A549 (cell line): ENCODE measurements around the gene F11R. TPM values are rescaled to one million over a fixed set of nuclear protein-coding genes. Genes with fewer than 3 reads are reported as not detected.
"Not testable (repeated sequence)": the region's sequence is repeated elsewhere in the genome, so short reads cannot be mapped to it uniquely, and the experiment has no call there.

ENCODE experiments used
- ATAC-seq, 2 experiments: fragments of 200-7000 bp in 1 of 2; fragments of >200 bp in 1 of 2; cut with Nextera tagmentation in 1 of 2; cut with Tn5 transposase in 1 of 2; 3 replicates each; pipeline versions ENCODE4 v1.8.0 to v1.9.1; 2018 to 2020; ENCODE audit warnings: mild to moderate bottlenecking in 1 of 2, moderate library complexity in 1 of 2
- CTCF ChIA-PET: fragments of 300-600 bp; sonication (Branson Sonifier 250); formaldehyde crosslinking; extraction: SDS; loops from one replicate; lab custom pipeline; 2021; ENCODE audit warnings: antibody characterized with exemption, inconsistent platforms; lab: Yijun Ruan, JAX
- POLR2A ChIA-PET: fragments of 350-600 bp; formaldehyde crosslinking; extraction: SDS; loops from one replicate; lab custom pipeline; 2021; ENCODE audit warnings: antibody characterized with exemption, inconsistent platforms; lab: Yijun Ruan, JAX
- DNase-seq, 2 experiments: peaks; one replicate each; pipeline versions ENCODE4 v3.0.0 to v3.0.0-alpha.2; 2011 to 2016; ENCODE audit warnings: low read depth in 1 of 2, low spot score in 1 of 2
- FAIRE-seq: peaks from 2 replicates; lab custom pipeline; 2011; peaks lifted over from hg19 to GRCh38; lab: Jason Lieb, UNC
- H3K27ac ChIP-seq, 2 experiments: fragments of >200 bp; sonication (Bioruptor Twin); formaldehyde crosslinking; 3 replicates each; pipeline ENCODE4 v1.5.1; 2016 to 2017
- H3K4me1 ChIP-seq: fragments of >200 bp; sonication (Bioruptor Twin); formaldehyde crosslinking; 3 replicates; pipeline ENCODE4 v1.6.1; 2016
- H3K4me2 ChIP-seq: fragments of >200 bp; sonication (Bioruptor Twin); formaldehyde crosslinking; 3 replicates; pipeline ENCODE4 v1.6.1; 2016
- H3K4me3 ChIP-seq: fragments of >200 bp; sonication (Bioruptor Twin); formaldehyde crosslinking; 3 replicates; pipeline ENCODE4 v1.5.1; 2016
- H3K9me3 ChIP-seq: fragments of >200 bp; sonication (Bioruptor Twin); formaldehyde crosslinking; 3 replicates; pipeline ENCODE4 v1.6.1; 2016
- CBX8 ChIP-seq: fragments of 200-600 bp; sonication (generic); IDR thresholded peaks from 2 replicates; pipeline ENCODE4 v1.6.1; 2016
- FOSL2 ChIP-seq, 2 experiments: fragments of 450-650 bp in 1 of 2; fragments of >200 bp in 1 of 2; sonication (Bioruptor Twin) in 1 of 2; formaldehyde crosslinking; IDR thresholded peaks; 2 replicates each; pipeline versions ENCODE4 v1.5.0 to v1.6.1; 2016 to 2020; ENCODE audit warnings: mild to moderate bottlenecking in 1 of 2, moderate library complexity in 1 of 2
- HEYL ChIP-seq: fragments of 250-450 bp; sonication (Bioruptor Pico); IDR thresholded peaks from 2 replicates; pipeline ENCODE4 v1.8.0; 2021; ENCODE audit warnings: mild to moderate bottlenecking, moderate library complexity
- HOXA7 ChIP-seq: fragments of 250-450 bp; sonication (Bioruptor Pico); IDR thresholded peaks from 2 replicates; pipeline ENCODE4 v1.5.0; 2020; ENCODE audit warnings: mild to moderate bottlenecking, moderate library complexity
- HOXB13 ChIP-seq: fragments of 250-450 bp; sonication (Bioruptor Pico); IDR thresholded peaks from 2 replicates; pipeline ENCODE4 v1.5.0; 2020; ENCODE audit warnings: low read depth, mild to moderate bottlenecking, moderate library complexity
- KDM1A ChIP-seq: fragments of 200-600 bp; sonication (generic); IDR thresholded peaks from 2 replicates; pipeline ENCODE4 v1.6.1; 2016; ENCODE audit warnings: low read depth, mild to moderate bottlenecking
- RAD21 ChIP-seq, 2 experiments: fragments of >200 bp in 1 of 2; sonication (Bioruptor Twin) in 1 of 2; formaldehyde crosslinking in 1 of 2; IDR thresholded peaks in 1 of 2; conservative IDR thresholded peaks in 1 of 2; 2 replicates in 1 of 2; 3 replicates in 1 of 2; pipeline ENCODE4 v1.6.1; 2012 to 2018; ENCODE audit warnings: inconsistent platforms in 1 of 2
- SREBF2 ChIP-seq: fragments of 450-650 bp; IDR thresholded peaks from 2 replicates; pipeline ENCODE4 v1.6.1; 2014; ENCODE audit warnings: mild to moderate bottlenecking, moderate library complexity
- ZC3H11A ChIP-seq: fragments of 450-650 bp; IDR thresholded peaks from 2 replicates; pipeline ENCODE4 v1.6.1; 2014; ENCODE audit warnings: antibody characterized with exemption, mild to moderate bottlenecking
- WGBS: methylation state at CpG from one replicate; pipeline ENCODE4 v1.1.6; 2017; ENCODE audit errors: missing lambda C conversion rate; 5-methylcytosine and 5-hydroxymethylcytosine counted together
- polyA plus RNA-seq, 4 experiments: library from polyadenylated mRNA; depleted of rRNA in 3 of 4; stranded (reverse); fragments of >200 nt; fragmentation: RNase III in 1 of 4; extraction: RNeasy Plus Mini Kit Qiagen cat#74134 plus additional on column Dnase treatment in 1 of 4; gene quantifications; 2 replicates in 3 of 4; 3 replicates in 1 of 4; pipeline ENCODE4 v1.2.3, GENCODE V29; 2011 to 2017
- TF ChIP-seq, protein P1 (sequence below): fragments of 200-600 bp; sonication (generic); IDR thresholded peaks from 2 replicates; pipeline ENCODE4 v1.6.1; 2016; ENCODE audit warnings: antibody characterized with exemption, mild to moderate bottlenecking, moderate library complexity
- TF ChIP-seq, protein P2 (sequence below): fragments of 150-350 bp; IDR thresholded peaks from 2 replicates; pipeline ENCODE4 v1.6.1; 2014; ENCODE audit warnings: low read depth, mild to moderate bottlenecking, low read length
- TF ChIP-seq, protein P3 (sequence below): IDR thresholded peaks from 2 replicates; pipeline ENCODE4 v1.6.1; 2012

F11R gene
- polyA plus RNA-seq, 2 of the 4 experiments (the other 2 are of a cell fraction), result 30.3 to 62.0 TPM

DNA sequence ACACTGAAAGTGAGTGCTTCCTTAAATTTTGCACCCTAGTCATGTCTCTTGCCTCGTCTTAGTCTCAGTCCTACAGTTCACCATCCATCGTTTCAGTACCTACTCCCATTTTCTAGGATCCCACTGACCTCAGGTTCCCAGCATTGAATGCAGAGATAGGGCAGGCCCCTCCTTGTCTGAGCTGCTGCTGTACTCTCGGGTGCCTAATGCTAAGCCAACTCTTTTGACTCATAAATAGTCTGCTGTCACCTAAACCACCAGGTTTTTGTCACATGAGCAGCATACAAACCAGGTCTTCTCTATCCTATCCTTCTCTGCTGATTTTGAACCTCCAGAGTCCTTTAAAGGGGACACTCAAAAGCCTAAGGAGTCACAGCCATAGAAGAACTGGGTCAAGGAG, 45.7 kb upstream of the F11R start (continued):
- TF ChIP-seq HOXA7 (CRISPR knock-in tag), result no peak
- TF ChIP-seq, all 56 proteins: peak for 0

DNA sequence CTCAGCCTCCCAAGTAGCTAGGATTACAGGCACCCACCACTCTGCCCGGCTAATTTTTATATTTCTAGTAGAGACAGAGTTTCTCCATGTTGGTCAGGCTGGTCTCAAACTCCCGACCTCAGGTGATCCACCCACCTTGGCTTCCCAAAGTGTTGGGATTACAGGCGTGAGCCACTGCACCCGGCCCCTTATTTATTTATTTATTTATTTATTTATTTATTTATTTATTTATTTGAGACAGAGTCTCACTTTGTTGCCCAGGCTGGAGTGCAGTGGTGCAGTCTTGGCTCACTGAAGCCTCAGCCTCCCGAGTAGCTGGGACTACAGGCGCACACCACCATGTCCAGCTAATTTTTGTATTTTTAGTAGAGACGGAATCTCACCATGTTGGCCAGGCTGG, 44.7 kb upstream of the F11R start:
- H3K4me2 ChIP-seq, ATAC-seq, DNase-seq, H3K27ac ChIP-seq: not testable (repeated sequence)
- CTCF ChIA-PET, result interaction anchor here (1.3 to 13.9 kb wide), 2 partner anchors 10 to 31 kb away, joined by 3 to 319 read pairs; partner anchors contain the start of gene KLHDC9
- 67% methylated on average over 7 of the region's 7 CpGs for whole genome bisulfite sequencing
- TF ChIP-seq ZC3H11A, result peak; percentile 79
- TF ChIP-seq, all 56 proteins: peak for 1; not testable (repeated sequence) for 55
- FAIRE-seq, H3K4me3 ChIP-seq, H3K9me3 ChIP-seq, POLR2A ChIA-PET, H3K4me1 ChIP-seq: not testable (repeated sequence)

DNA sequence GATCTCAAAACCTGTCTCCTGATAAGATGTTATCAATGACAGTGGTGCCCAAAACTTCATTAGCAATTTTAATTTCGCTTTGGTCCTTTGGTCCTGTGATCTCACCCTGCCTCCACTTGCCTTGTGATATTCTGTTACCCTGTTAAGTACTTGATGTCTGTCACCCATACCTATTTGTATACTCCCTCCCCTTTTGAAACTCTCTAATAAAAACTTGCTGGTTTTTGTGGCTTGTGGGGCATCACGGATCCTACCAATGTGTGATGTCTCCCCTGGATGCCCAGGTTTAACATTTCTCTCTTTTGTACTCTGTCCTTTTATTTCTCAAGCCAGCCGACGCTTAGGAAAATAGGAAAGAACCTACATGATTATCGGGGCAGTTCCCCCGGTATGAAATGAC, 43.0 kb upstream of the F11R start:
- CTCF ChIA-PET, POLR2A ChIA-PET, ATAC-seq, H3K4me2 ChIP-seq, H3K4me3 ChIP-seq, DNase-seq, H3K27ac ChIP-seq, H3K4me1 ChIP-seq, FAIRE-seq, H3K9me3 ChIP-seq: not testable (repeated sequence)
- WGBS, result 57% methylated on average over 6 of the region's 6 CpGs

DNA sequence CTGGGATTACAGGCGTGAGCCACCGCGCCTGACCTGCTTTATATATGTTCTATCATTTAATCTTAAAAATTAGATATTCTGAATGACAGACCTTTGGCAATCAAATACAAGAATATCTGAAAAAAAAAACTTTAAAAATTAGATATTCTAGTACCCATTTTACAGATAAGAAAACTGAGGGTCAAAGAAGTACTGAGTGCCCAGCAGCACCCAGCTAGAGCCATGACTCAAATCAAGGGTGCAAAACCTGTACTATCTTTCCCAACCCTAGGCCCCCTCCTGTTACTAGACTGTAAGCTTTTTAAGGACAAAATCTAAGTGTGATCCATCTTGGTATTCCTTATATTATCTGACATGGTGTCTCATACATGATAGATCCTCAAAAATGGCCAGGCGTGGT, 40.5 kb upstream of the F11R start:
- no peak for FAIRE-seq
- POLR2A ChIA-PET, result no interaction called here

More for the DNA sequence above, 40.5 kb upstream of the F11R start:
- ATAC-seq, result no peak
- H3K9me3 ChIP-seq, result no peaks in the 10 kb centered on the region
- CTCF ChIA-PET, result interaction anchor here (0.6 to 4.8 kb wide), 7 partner anchors 10 to 125 kb away, joined by 3 to 35 read pairs (median 4); partner anchors contain the start of gene KLHDC9
- no peak for TF ChIP-seq HOXB13
- TF ChIP-seq FOSL2 (IDR thresholded peaks at IDR 0.05), result no peak
- no peak for TF ChIP-seq FOSL2 (CRISPR knock-in tag; IDR thresholded peaks at IDR 0.05)
- TF ChIP-seq SREBF2, result no peak
- no peak for TF ChIP-seq CBX8
- TF ChIP-seq HEYL (CRISPR knock-in tag), result no peak
- TF ChIP-seq, protein P1, sequence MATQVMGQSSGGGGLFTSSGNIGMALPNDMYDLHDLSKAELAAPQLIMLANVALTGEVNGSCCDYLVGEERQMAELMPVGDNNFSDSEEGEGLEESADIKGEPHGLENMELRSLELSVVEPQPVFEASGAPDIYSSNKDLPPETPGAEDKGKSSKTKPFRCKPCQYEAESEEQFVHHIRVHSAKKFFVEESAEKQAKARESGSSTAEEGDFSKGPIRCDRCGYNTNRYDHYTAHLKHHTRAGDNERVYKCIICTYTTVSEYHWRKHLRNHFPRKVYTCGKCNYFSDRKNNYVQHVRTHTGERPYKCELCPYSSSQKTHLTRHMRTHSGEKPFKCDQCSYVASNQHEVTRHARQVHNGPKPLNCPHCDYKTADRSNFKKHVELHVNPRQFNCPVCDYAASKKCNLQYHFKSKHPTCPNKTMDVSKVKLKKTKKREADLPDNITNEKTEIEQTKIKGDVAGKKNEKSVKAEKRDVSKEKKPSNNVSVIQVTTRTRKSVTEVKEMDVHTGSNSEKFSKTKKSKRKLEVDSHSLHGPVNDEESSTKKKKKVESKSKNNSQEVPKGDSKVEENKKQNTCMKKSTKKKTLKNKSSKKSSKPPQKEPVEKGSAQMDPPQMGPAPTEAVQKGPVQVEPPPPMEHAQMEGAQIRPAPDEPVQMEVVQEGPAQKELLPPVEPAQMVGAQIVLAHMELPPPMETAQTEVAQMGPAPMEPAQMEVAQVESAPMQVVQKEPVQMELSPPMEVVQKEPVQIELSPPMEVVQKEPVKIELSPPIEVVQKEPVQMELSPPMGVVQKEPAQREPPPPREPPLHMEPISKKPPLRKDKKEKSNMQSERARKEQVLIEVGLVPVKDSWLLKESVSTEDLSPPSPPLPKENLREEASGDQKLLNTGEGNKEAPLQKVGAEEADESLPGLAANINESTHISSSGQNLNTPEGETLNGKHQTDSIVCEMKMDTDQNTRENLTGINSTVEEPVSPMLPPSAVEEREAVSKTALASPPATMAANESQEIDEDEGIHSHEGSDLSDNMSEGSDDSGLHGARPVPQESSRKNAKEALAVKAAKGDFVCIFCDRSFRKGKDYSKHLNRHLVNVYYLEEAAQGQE, result no peak
- TF ChIP-seq RAD21 (conservative IDR thresholded peaks at IDR 0.05 in 1 of 2, IDR thresholded peaks at IDR 0.05 in 1 of 2), result no peak
- TF ChIP-seq, protein P2, sequence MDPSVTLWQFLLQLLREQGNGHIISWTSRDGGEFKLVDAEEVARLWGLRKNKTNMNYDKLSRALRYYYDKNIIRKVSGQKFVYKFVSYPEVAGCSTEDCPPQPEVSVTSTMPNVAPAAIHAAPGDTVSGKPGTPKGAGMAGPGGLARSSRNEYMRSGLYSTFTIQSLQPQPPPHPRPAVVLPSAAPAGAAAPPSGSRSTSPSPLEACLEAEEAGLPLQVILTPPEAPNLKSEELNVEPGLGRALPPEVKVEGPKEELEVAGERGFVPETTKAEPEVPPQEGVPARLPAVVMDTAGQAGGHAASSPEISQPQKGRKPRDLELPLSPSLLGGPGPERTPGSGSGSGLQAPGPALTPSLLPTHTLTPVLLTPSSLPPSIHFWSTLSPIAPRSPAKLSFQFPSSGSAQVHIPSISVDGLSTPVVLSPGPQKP, result no peak
- TF ChIP-seq, protein P3, sequence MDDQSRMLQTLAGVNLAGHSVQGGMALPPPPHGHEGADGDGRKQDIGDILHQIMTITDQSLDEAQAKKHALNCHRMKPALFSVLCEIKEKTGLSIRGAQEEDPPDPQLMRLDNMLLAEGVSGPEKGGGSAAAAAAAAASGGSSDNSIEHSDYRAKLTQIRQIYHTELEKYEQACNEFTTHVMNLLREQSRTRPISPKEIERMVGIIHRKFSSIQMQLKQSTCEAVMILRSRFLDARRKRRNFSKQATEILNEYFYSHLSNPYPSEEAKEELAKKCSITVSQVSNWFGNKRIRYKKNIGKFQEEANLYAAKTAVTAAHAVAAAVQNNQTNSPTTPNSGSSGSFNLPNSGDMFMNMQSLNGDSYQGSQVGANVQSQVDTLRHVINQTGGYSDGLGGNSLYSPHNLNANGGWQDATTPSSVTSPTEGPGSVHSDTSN, result no peak
- TF ChIP-seq KDM1A, result no peak
- no peak overlapping the region for H3K4me3 ChIP-seq
- no peak for DNase-seq
- whole genome bisulfite sequencing, result 87% methylated on average over 4 of the region's 4 CpGs
- H3K27ac ChIP-seq, result no peak overlapping the region
- H3K4me2 ChIP-seq, result no peak overlapping the region
- H3K4me1 ChIP-seq, result no peaks in the 10 kb centered on the region
